K562 treated with DMSO at 1 percent for 48 hours (cell line): ENCODE data around the gene IQSEC1. TPM values are rescaled to one million over a fixed set of nuclear protein-coding genes. Genes with fewer than 3 reads are reported as not detected.

Experiments used
- total RNA-seq: library from RNA; unstranded; fragments of 300-600 nt; gene quantifications from 2 replicates; pipeline ENCODE4 v1.2.3, GENCODE V29; 2022; ENCODE audit warnings: low replicate concordance; ENCODE audit errors: extremely low read depth

Gene IQSEC1
- not detected in 2 replicates for total RNA-seq

DNA sequence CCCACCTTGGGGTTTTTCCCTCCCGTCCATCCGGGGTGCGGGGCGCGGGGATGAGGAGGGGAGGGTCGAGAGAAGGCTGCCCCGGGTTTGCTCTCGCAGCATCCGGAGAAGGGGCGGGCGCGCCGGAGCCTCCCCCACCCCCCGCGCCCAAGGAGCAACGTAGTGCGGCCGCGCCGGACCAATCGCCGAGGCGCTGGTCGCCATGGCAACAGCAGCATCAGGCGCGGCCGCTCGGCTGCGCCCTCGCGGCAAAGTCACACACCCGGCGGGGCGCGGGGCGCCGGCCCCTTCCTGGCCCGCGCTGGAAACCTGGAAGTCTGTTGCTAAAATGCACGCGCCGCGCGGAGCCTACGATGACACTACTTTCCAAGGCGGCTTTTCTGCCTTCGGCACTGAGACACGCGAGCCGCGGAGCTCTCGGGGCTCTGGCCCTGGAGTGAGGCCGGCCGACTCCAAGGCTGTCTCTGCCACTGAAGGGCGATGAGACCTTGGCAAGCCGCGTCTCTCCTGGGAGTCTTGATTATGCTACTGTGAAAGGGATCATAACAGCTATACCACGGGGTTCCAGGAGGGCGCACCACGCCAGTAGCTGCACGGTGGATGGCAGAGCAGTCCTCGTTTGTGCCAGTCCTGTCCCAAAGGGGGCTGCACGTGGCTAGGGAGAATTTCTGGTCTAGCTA is at the start of gene IQSEC1:
IQSEC1 (minus strand) TSS at position 104 of the 680 bp plus-strand sequence. CDS start 415 bp downstream, outside the sequence.

Other genes with a start within 250 kb of the IQSEC1 start
- 974 and 4,513 TPM in 2 replicates for gene RPL32, start 231.9 kb downstream of the IQSEC1 start, total RNA-seq